Neural crest cell (in vitro differentiated cells): ENCODE data around the gene KRTAP19-8. TPM values are rescaled to one million over a fixed set of nuclear protein-coding genes. Genes with fewer than 3 reads are reported as not detected.

Experiments
- DNase-seq: peaks from one replicate; pipeline ENCODE4 v3.0.0; 2021; ENCODE audit warnings: low read depth, mixed read lengths, low spot score
- H3K27ac Mint-ChIP-seq: one replicate; pipeline ENCODE4 v1.8.0; 2021; ENCODE audit warnings: mild to moderate bottlenecking, mixed read lengths; ENCODE audit not compliant: unreplicated experiment
- H3K27me3 Mint-ChIP-seq: 2 replicates; pipeline ENCODE4 v1.8.0; 2021; ENCODE audit warnings: low read depth, mild to moderate bottlenecking, mixed read lengths
- H3K36me3 Mint-ChIP-seq: 2 replicates; pipeline ENCODE4 v1.8.0; 2021; ENCODE audit warnings: low read depth, mild to moderate bottlenecking, mixed read lengths
- H3K4me1 Mint-ChIP-seq: 2 replicates; pipeline ENCODE4 v1.8.0; 2021; ENCODE audit warnings: mixed read lengths
- H3K4me3 Mint-ChIP-seq: one replicate; pipeline ENCODE4 v1.8.0; 2021; ENCODE audit warnings: mild to moderate bottlenecking, mixed read lengths
- H3K9me3 Mint-ChIP-seq: 2 replicates; pipeline ENCODE4 v1.8.0; 2021; ENCODE audit warnings: mixed read lengths
- CTCF ChIP-seq: fragments of 200-600 bp; sonication (generic); conservative IDR thresholded peaks from 2 replicates; pipeline ENCODE4 v1.5.0; 2021; ENCODE audit warnings: antibody characterized with exemption, mild to moderate bottlenecking
- total RNA-seq: library from RNA; stranded (reverse); gene quantifications from 2 replicates; pipeline ENCODE4 v1.2.1, GENCODE V29; 2021

The KRTAP19-8 gene
- total RNA-seq, 1 donor from 2014 or later: not detected

- Mint-ChIP-seq H3K27ac (no peak overlapping the region), H3K4me1 (peaks cover 6% of the 10 kb centered on the region), H3K4me3 (no peak overlapping the region), H3K27me3 (peaks cover 3% of the 10 kb centered on the region), H3K36me3 (no peaks in the 10 kb centered on the region), H3K9me3 (peaks cover 7% of the 10 kb centered on the region)
- no peak for TF ChIP-seq CTCF
- DNase-seq: no peak
These were observed 7.7 kb downstream of the KRTAP19-8 start for GRCh38 chr21:31030367-31031106.

GRCh38 chr21:31023680-31024079, 14.6 kb downstream of the KRTAP19-8 start:
- H3K36me3 Mint-ChIP-seq: no peaks in the 10 kb centered on the region
- DNase-seq: no peak
- H3K27ac Mint-ChIP-seq: no peak overlapping the region
- no peak for TF ChIP-seq CTCF
- no peaks in the 10 kb centered on the region for H3K9me3 Mint-ChIP-seq
- no peaks in the 10 kb centered on the region for H3K4me1 Mint-ChIP-seq
- peaks cover 3% of the 10 kb centered on the region for H3K27me3 Mint-ChIP-seq
- H3K4me3 Mint-ChIP-seq: no peak overlapping the region

- Mint-ChIP-seq H3K4me1 (no peaks in the 10 kb centered on the region), H3K9me3 (no peaks in the 10 kb centered on the region)
These were observed 16.0 kb downstream of the KRTAP19-8 start for GRCh38 chr21:31022306-31022705.

GRCh38 chr21:31018232-31018631, 20.0 kb downstream of the KRTAP19-8 start:
- H3K9me3 Mint-ChIP-seq: no peaks in the 10 kb centered on the region
- H3K4me1 Mint-ChIP-seq: no peaks in the 10 kb centered on the region
- no peak overlapping the region for H3K27ac Mint-ChIP-seq
- H3K27me3 Mint-ChIP-seq: no peaks in the 10 kb centered on the region
- no peak for DNase-seq
- no peak for TF ChIP-seq CTCF
- no peak overlapping the region for H3K4me3 Mint-ChIP-seq
- no peaks in the 10 kb centered on the region for H3K36me3 Mint-ChIP-seq

More at GRCh38 chr21:31022306-31022705, 16.0 kb downstream of the KRTAP19-8 start:
- DNase-seq: no peak
- TF ChIP-seq CTCF: no peak
- no peak overlapping the region for H3K27ac Mint-ChIP-seq
- no peaks in the 10 kb centered on the region for H3K27me3 Mint-ChIP-seq
- no peak overlapping the region for H3K4me3 Mint-ChIP-seq
- H3K36me3 Mint-ChIP-seq: no peaks in the 10 kb centered on the region

GRCh38 chr21:31014891-31015290, 23.4 kb downstream of the KRTAP19-8 start:
- no peaks in the 10 kb centered on the region for H3K4me1 Mint-ChIP-seq
- TF ChIP-seq CTCF: no peak
- no peaks in the 10 kb centered on the region for H3K36me3 Mint-ChIP-seq
- no peak for DNase-seq
- H3K9me3 Mint-ChIP-seq: no peaks in the 10 kb centered on the region
- H3K27me3 Mint-ChIP-seq: no peaks in the 10 kb centered on the region
- H3K27ac Mint-ChIP-seq: no peak overlapping the region
- no peak overlapping the region for H3K4me3 Mint-ChIP-seq
